Activated naive CD4-positive, alpha-beta T cell treated with anti-CD3 and anti-CD28 coated beads, Interleukin-2, amount 50 U/mL, for 72 hours (primary cell): ENCODE data around the gene GPC6. TPM values are rescaled to one million over a fixed set of nuclear protein-coding genes. Genes with fewer than 3 reads are reported as not detected.
A peak's percentile ranks its signal among the peaks of the same experiment; 100 is the strongest.
"Not testable (repeated sequence)": the region's sequence is repeated elsewhere in the genome, so short reads cannot be mapped to it uniquely, and the experiment has no call there.

Source experiments
- ATAC-seq, 2 donors: fragments of 150-1000 bp; cut with Tn5 transposase; 2 replicates each; pipeline ENCODE4 v1.10.0; 2021; ENCODE audit warnings: mild to moderate bottlenecking in 2 of 2, moderate library complexity in 2 of 2
- DNase-seq, 2 donors: peaks; one replicate each; pipeline ENCODE4 v3.0.0; 2021 to 2022; ENCODE audit warnings: low spot score in 2 of 2
- H3K27ac Mint-ChIP-seq, 2 donors: one replicate each; pipeline ENCODE4 v1.8.0; 2022; ENCODE audit warnings: mild to moderate bottlenecking in 2 of 2, mixed read lengths in 2 of 2
- H3K36me3 Mint-ChIP-seq, 2 donors: one replicate each; pipeline ENCODE4 v1.8.0; 2022; ENCODE audit warnings: mixed read lengths in 2 of 2
- H3K9me3 Mint-ChIP-seq, 2 donors: one replicate each; pipeline ENCODE4 v1.8.0; 2022; ENCODE audit warnings: mixed read lengths in 2 of 2
- total RNA-seq, 2 donors: library from RNA; stranded (reverse); gene quantifications; one replicate each; pipeline ENCODE4 v1.2.3, GENCODE V29; 2022

GPC6 gene
- not detected for total RNA-seq

DNA sequence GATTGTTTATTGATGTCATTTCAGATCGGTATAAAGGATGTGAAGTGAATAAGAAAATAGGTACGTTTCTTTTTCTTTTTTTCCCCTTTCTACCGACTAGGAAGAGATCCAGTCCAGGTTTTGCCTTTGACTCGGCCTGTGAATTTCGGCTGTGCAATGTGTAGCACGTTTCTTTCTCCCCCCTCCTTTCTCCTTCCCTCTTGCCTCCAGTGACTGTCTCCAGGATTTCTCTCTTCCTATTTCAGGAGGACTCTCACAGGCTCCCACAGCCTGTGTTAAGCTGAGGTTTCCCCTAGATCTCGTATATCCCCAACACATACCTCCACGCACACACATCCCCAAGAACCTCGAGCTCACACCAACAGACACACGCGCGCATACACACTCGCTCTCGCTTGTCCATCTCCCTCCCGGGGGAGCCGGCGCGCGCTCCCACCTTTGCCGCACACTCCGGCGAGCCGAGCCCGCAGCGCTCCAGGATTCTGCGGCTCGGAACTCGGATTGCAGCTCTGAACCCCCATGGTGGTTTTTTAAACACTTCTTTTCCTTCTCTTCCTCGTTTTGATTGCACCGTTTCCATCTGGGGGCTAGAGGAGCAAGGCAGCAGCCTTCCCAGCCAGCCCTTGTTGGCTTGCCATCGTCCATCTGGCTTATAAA, at the start of gene GPC6:
GPC6 (plus strand) TSS at position 185 of the 657 bp plus-strand sequence.
- Mint-ChIP-seq H3K9me3 (peaks cover 5 to 8% of the 10 kb centered on the region in 2 donors), H3K36me3 (peaks cover 13 to 25% of the 10 kb centered on the region in 2 donors), H3K27ac (no peak within 1 kb of the TSS)
- ATAC-seq (no peak), DNase-seq (no peak)

DNA sequence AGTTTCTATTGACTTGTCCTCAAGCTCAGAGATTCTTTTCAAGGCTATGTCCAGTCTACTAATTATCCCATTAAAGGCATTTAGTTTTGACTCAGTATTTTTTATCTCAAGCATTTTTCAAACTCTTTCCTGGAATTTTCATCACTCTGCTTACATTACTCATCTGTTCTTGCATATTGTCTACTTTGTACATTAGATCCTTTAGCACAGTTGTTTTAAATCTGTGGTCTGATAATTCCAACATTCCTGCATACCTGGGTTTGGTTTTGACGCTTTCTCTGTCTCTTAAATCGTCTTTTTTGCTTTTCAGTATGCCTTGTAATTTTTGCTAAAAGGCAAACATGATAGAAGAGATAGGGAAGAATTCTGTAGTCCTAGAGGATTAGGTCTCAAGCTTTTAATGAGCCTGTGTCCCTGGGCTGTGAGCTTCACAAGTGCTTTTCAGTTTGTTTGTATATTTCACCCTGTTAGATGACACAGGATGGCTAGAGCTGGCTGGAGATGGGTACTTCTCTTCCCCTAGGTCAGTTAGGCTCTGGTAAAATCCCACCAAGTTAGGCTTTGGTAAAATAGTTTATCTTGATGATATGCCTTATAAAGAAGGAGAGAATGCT, 46.1 kb upstream of the GPC6 start:
- ATAC-seq (no peak), DNase-seq (no peak)
- H3K27ac Mint-ChIP-seq: no peak overlapping the region
- peaks cover 10 to 13% of the 10 kb centered on the region in 2 donors for H3K9me3 Mint-ChIP-seq
- H3K36me3 Mint-ChIP-seq: no peaks in the 10 kb centered on the region

DNA sequence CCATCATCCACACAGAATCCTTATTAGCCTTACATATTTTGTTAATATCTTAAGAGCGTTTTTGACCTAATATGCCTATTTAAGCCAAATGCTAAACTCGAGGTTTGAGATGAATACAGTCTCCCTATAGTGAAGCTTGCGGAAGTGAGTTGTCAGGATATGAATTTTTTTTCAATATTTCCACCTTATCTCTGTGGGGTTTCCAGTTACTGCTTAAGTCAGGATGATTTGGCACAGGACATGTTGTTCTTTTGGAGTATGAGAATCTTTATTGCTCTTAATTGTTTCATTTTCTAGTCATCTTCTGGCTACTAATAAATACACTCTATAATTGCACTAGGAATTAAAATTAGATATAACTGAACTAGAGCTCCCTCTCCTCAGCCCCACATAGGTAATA, 44.2 kb upstream of the GPC6 start:
- no peaks in the 10 kb centered on the region for H3K36me3 Mint-ChIP-seq
- DNase-seq (no peak), ATAC-seq (no peak)
- H3K9me3 Mint-ChIP-seq: peaks cover 5 to 10% of the 10 kb centered on the region in 2 donors
- H3K27ac Mint-ChIP-seq: no peak overlapping the region

DNA sequence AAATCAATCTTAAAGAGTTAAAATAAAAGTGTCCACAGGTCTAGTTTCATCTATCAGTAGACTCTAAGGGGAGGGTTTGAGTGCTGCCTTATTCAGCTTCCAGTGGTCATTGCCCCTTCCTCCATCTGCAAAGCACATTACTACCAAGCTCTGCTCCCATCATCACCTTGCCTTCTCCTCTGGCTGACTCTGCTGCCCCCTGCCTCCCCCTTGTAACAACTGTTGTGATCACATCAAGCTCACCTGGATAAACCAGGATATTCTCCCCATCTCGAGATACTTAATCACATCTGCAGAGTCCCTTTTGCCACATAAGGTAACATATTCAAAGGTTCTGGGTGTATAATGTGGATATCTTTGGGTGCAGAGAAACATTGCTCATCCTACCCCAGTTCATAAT, 43.3 kb upstream of the GPC6 start:
- peaks cover 5 to 10% of the 10 kb centered on the region in 2 donors for H3K9me3 Mint-ChIP-seq
- ATAC-seq: no peak
- no peak overlapping the region for H3K27ac Mint-ChIP-seq
- no peak for DNase-seq
- no peaks in the 10 kb centered on the region for H3K36me3 Mint-ChIP-seq

DNA sequence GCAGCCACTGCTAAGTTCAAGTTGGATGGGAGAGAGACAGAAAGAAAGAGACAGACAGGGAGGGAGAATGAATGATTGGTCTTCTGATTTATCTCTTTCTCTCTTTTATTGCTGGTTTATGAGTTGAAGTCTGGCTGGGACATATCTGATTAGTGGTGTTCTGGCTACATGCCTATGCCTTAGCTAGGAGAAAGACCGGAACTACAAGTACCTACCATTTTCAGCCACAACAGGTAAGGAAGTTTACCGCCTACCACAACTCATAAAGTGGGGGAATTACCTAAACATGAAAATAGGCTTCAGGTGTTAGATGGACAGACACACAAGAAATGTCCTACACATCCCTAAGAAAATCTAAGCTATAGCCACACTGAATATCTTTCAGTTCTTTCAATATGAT, 36.6 kb upstream of the GPC6 start:
- Mint-ChIP-seq H3K9me3 (peaks cover 11 to 21% of the 10 kb centered on the region in 2 donors), H3K36me3 (peaks cover 0 to 8% of the 10 kb centered on the region in 2 donors), H3K27ac (no peak overlapping the region)
- ATAC-seq (no peak), DNase-seq (no peak)

DNA sequence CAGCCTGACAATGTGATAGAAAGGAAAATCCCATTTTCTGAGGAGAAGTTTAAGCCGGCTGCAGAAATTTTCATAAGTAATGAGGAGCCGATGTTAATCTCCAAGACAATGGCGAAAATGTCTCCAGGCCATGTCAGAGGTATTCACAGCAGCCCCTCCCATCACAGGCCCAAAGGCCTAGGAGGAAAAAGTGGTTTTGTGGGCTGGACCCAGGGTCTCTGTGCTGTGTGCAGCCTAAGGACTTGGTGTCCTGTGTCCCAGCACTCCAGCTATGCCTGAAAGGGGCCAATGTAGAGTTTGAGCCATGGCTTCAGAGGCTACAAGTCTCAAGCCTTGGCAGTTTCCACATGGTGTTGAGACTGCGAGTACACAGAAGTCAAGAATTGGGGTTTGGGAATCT, 32.9 kb upstream of the GPC6 start:
- Mint-ChIP-seq H3K27ac (no peak overlapping the region), H3K36me3 (peaks cover 0 to 19% of the 10 kb centered on the region in 2 donors), H3K9me3 (peaks cover 12 to 32% of the 10 kb centered on the region in 2 donors)
- no peak for DNase-seq
- ATAC-seq: no peak

DNA sequence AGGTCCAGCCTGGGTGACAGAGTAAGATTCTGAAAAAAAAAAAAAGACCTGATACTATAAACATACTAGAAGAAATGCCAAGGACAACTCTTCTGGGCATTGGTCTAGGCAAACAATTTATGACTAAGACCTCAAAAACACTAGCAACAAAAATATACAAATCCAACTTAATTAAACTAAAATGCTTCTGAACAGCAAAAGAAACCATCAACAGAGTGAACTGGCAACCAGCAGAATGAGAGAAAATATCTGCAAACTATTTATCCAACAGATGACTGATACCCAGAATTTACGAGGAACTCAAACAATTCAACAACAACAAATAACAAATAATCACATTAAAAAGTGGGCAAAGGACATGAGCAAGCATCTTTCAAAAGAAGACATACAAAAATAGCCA, 26.8 kb upstream of the GPC6 start:
- Mint-ChIP-seq H3K9me3 (peaks cover 2 to 21% of the 10 kb centered on the region in 2 donors), H3K36me3 (peaks cover 0 to 12% of the 10 kb centered on the region in 2 donors)
- DNase-seq: no peak

DNA sequence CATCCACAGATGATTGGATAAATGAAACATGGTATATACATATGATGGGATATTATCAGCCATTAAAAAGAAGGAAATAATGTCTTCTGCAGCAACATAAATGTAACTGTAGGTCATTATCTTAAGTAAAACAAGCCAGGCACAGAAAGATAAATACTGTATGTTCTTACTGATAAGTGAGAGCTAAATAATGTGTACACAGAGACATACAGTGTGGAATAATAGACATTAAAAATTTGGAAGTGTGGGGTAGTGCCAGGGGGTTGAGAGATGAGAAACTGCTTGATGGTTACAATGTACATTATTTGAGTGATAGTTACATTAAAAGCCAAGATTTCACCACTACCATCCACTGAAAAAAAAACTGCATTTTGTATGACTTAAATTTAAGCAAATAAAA, 26.0 kb upstream of the GPC6 start:
- DNase-seq: no peak
- Mint-ChIP-seq H3K27ac (no peak overlapping the region), H3K9me3 (peaks cover 0 to 14% of the 10 kb centered on the region in 2 donors), H3K36me3 (peaks cover 0 to 5% of the 10 kb centered on the region in 2 donors)
- no peak for ATAC-seq

More for the DNA sequence above, 26.8 kb upstream of the GPC6 start:
- no peak for ATAC-seq
- no peak overlapping the region for H3K27ac Mint-ChIP-seq

DNA sequence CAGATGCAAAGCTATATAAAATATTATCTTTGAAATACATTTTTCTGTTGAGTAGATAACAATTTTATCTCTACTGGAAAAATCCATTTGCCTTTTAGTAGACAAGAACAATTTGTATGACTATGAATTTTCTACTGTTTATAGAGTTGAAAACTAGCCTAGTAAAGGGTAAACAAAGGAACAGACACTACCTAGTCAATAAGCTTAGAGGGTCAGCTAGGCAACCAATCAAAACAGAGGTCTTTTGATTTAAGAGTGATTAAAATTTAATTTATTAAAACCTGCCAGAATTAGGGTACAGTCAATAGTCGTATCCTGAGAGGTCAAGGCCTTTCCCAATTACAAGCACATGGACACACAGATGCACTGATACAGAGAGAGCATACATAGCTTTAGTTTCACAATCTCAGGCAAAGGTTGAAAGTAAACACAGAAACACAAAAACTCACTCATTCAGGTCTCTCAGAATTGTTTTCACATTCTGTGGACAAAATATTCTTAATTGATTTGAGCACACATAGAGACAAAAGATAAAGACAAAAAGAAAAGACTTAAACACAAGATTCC, 24.5 kb upstream of the GPC6 start:
- no peak for DNase-seq
- ATAC-seq: no peak
- Mint-ChIP-seq H3K9me3 (peaks cover 0 to 14% of the 10 kb centered on the region in 2 donors), H3K36me3 (peaks cover 0 to 5% of the 10 kb centered on the region in 2 donors), H3K27ac (no peak overlapping the region)

DNA sequence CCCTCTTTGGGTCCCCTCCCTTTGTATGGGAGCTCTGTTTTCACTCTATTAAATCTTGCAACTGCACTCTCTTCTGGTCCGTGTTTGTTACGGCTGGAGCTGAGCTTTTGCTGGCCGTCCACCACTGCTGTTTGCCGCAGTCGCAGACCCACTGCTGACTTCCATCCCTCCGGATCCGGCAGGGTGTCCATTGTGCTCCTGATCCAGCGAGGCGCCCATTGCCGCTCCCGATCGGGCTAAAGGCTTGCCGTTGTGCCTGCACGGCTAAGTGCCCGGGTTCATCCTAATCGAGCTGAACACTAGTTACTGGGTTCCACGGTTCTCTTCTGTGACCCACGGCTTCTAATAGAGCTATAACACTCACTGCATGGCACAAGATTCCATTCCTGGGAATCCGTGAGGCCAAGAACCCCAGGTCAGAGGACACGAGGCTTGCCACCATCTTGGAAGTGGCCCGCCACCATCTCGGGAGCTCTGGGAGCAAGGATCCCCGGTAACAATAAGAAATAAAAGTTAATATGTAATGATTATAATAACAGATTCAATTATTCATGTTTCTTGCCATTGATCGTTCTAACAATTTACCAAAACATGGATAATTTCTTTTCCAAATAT, 19.7 kb upstream of the GPC6 start:
- peak overlapping the region in 1 of 2 donors; percentile 29 for H3K27ac Mint-ChIP-seq
- not testable (repeated sequence) for DNase-seq, H3K36me3 Mint-ChIP-seq, ATAC-seq
- H3K9me3 Mint-ChIP-seq: peaks cover 0 to 12% of the 10 kb centered on the region in 2 donors

DNA sequence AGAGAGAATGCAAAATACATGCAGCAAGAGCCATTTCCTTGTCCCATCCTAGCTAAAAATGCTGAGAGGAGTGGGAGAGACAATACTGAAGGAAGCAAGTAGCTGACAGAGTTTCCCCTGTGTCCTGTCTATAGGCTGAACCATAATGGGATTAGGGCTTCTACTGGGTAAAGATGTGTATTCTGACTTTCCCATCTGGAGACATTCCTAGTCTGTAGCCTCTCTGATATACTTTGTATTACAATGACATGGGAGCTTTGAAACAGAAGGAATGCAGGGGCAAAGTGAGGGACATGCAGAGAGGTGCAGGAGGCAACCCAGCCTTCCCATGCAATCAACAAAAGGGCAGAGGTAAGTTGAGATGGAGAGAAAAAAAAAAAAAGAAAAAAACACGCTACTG, 10.5 kb upstream of the GPC6 start:
- no peak for DNase-seq
- no peak for ATAC-seq
- no peak overlapping the region for H3K27ac Mint-ChIP-seq
- H3K9me3 Mint-ChIP-seq: peaks cover 3 to 11% of the 10 kb centered on the region in 2 donors
- H3K36me3 Mint-ChIP-seq: no peaks in the 10 kb centered on the region

DNA sequence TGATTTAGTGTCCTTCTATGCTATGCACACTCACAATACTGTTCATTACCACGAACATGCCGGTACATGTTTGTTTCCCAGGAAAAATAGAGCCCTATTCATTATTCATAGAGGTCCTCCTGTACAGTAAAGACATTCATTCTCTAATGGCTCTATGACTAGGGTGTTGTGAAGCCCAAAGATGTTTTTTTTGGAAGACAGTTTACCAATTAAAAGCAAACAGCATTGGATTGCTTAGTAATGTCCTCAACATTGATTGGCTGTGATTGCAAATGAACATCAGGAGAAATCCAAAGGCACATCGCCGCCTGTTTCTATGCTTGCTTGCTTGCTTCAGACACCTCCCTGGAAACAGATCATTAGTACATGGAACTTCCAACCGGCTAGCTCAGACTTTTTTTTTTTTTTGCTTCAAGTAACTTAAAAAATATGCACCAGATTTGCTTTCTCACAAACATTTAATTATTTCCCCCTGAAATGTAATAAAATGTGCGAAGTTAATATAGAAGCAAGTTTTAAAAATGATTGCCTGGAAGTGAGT, 8.8 kb upstream of the GPC6 start:
- DNase-seq (no peak), ATAC-seq (no peak)
- Mint-ChIP-seq H3K9me3 (peaks cover 3% of the 10 kb centered on the region in 2 donors), H3K27ac (no peak overlapping the region), H3K36me3 (no peaks in the 10 kb centered on the region)

DNA sequence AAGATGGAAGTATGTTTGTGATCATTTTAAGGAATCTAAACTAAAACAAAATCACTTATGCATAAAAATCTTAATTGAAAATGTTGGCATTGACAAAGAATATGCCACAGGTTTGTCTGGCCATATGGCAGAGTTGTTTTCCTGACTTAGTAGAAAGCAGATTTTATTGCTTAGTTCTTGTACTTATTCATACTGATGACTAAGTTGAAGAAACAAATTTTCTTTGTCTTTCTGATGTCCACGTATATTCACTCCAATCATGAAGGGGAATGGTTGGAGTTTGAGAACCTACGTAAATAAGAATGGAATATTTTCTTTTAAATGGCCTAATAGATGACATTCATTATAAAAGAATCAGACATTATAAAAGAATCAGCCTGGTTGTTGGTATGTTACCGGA, 8.0 kb upstream of the GPC6 start:
- no peak overlapping the region for H3K27ac Mint-ChIP-seq
- ATAC-seq: no peak
- H3K9me3 Mint-ChIP-seq: peaks cover 3% of the 10 kb centered on the region in 2 donors
- no peak for DNase-seq
- no peaks in the 10 kb centered on the region for H3K36me3 Mint-ChIP-seq

DNA sequence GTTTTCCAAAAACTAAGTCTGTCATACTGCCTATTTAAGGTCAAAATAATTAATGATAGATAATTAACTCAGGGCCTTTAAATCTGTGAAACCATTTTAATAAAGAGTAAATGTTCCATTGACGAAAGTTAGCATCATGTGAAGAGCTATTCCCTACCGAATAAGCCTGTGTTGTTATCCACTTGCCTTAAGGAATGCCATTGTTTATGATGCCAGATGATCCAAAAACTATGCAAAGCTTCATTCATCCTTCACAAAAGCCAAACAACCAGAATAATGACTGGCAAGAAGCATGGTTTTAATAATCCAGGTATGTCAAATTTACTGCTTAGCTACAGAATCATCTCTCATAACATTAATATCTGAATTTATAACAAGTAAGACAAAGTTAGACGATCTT, 6.5 kb upstream of the GPC6 start:
- ATAC-seq: no peak
- peaks cover 0 to 7% of the 10 kb centered on the region in 2 donors for H3K36me3 Mint-ChIP-seq
- no peak overlapping the region for H3K27ac Mint-ChIP-seq
- DNase-seq: no peak
- H3K9me3 Mint-ChIP-seq: peaks cover 8% of the 10 kb centered on the region in 2 donors

DNA sequence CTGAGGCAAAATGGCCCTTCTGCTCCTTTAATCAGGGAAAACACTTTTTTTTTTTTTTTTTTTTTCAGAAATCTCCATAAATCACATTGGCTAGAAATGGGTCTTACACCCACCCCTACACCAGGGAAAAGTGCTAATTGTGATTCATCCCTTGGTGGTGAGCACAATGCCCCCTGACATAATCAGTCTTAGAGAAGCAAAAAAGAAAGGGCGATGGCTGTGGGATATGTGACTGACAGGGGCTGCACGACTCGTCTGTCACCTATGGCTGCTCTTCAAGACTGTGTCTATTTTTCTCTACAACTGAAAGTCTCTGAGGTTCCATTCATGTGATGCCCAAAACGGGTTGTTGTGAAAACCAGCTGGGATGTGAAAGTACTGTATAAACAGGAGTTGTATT, 3.6 kb upstream of the GPC6 start:
- H3K36me3 Mint-ChIP-seq: peaks cover 13 to 20% of the 10 kb centered on the region in 2 donors
- peaks cover 8% of the 10 kb centered on the region in 2 donors for H3K9me3 Mint-ChIP-seq
- H3K27ac Mint-ChIP-seq: no peak overlapping the region
- ATAC-seq (no peak), DNase-seq (no peak)

DNA sequence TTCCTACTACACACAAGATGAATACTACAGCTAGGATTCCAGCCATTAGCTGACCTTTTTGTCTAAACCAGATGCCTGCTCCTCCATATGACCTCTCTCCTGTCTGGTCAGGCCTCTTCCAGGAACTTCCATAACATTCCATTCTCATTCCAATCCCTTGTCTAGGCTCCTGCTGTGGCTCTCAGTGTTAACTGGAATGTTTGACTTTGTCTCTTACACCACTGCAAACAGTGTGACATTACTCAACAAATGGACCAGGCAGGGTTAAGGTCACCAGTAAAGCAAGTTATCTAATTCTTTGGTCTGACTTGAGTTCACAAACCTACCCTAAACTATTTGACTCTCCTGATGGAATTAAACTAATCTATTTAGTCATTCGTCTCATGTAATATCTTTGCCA, 2.1 kb upstream of the GPC6 start:
- no peak for DNase-seq
- Mint-ChIP-seq H3K36me3 (peaks cover 13 to 20% of the 10 kb centered on the region in 2 donors), H3K9me3 (peaks cover 5 to 8% of the 10 kb centered on the region in 2 donors), H3K27ac (no peak overlapping the region)
- no peak for ATAC-seq

DNA sequence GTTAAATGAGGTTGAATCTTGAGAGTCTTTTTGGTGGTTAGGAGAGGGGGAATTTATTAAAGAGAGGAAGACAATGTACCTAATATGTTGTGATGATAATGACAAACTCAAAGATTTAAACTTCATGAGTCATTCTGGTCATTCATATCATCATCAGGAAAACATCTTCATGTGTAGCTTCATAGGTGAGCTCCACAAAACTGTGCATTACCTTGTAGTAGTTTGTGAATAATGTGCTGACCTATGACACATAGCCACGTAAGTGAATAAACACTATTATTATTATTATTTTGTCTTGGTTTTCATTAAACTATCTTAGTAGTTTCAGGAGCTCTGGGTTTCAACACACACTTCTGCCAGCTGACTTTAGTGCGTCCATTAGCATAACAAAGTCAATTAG, 997 bp upstream of the GPC6 start:
- peaks cover 5 to 8% of the 10 kb centered on the region in 2 donors for H3K9me3 Mint-ChIP-seq

More for the DNA sequence above, 997 bp upstream of the GPC6 start:
- no peak for ATAC-seq
- Mint-ChIP-seq H3K36me3 (peaks cover 13 to 25% of the 10 kb centered on the region in 2 donors), H3K27ac (no peak overlapping the region)
- no peak for DNase-seq
